ENCODE measurements around the gene CHSY1. TPM values are rescaled to one million over a fixed set of nuclear protein-coding genes. Genes with fewer than 3 reads are reported as not detected.
A peak's percentile ranks its signal among the peaks of the same experiment; 100 is the strongest.

CHSY1 gene
- total and polyA plus RNA-seq, 2 donors (not counting 1 experiment from before 2014, with no cell fraction given), result 4.7 to 20.3 TPM

DNA sequence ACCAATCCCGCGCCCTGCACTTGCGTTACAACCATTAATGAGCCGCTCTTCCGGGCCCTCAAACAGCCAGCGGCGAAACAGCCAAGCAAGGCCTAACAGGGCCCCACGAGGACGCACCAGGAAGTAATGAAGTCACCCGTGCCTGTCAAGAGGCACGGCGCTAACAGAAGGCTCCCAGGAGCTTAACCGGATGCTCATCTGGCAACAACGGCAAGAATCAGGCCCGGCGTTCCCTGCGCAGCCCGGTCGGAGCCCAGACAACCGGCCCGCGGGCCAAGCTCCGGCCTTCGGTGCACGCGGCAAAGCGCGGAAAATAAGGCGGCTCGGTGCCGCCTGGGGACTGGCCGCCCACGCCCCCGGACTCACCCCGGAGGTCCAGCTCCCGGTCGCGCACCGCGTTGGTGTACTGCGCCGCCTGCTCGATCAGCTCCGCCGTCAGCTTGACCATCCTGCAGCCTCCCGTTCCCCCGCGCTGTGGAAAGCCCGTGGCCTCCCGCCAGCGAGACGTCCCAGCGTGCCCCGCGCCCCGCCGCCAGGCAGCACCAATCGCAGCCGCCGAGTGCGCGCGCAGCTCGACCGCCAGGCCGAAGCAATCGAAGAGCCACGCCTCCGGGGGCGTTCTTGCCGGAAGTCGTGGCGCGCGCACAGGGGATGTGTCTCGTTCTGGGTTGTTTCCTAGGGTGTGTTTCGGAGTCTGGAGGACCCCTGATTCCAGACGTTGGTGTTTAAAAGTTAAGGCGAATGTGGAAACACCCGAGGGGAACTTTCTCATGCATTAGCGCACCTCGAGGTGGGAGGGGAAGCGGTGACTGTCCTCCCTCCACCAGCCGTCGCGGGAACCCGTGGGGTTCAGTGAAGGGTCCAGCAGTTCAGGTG lies 43.1 kb upstream of the CHSY1 start, which contains the start of gene SNRPA1:
TSS of gene SNRPA1 (minus strand) at position 518 of the 876 bp plus-strand sequence. CDS start at position 448, 70 bp downstream.
- Histone ChIP-seq H3K9me3 (ENCODE audit: control extremely low read depth in 1 of 3, control insufficient read depth in 2 of 3, insufficient read depth in 1 of 3, low read length in 2 of 3) (peaks cover 0 to 4% (median 0%) of the 10 kb centered on the region in 3 donors), H3K36me3 (replicated peaks in 1 of 2; ENCODE audit: control extremely low read depth in 1 of 2, control insufficient read depth in 1 of 2, extremely low read depth in 1 of 2, insufficient read depth in 2 of 2, low read length in 1 of 2) (peaks cover 9 to 19% of the 10 kb centered on the region in 2 experiments), H3K27ac (ENCODE audit: low read length in 2 of 2) (peak within 1 kb of the TSS; percentile 91 to 93), H3K79me2 (ENCODE audit: control insufficient read depth, insufficient read depth, low read length) (peaks cover 52% of the 10 kb centered on the region), H3K4me1 (ENCODE audit: control insufficient read depth in 2 of 2, insufficient read depth in 2 of 2, low read length in 2 of 2) (peaks cover 29 to 30% of the 10 kb centered on the region in 2 donors), H3K9ac (ENCODE audit: low read length) (peak within 1 kb of the TSS; percentile 90), H3K4me3 (ENCODE audit: control extremely low read depth in 1 of 5, extremely low read depth in 1 of 5, insufficient read depth in 1 of 5, low read depth in 2 of 5, low read length in 4 of 5) (peak within 1 kb of the TSS; percentile 70 to 96 (median 93)), H2AFZ (ENCODE audit: insufficient read depth, low read depth, low read length, poor library complexity, severe bottlenecking) (peak within 1 kb of the TSS; percentile 96), H4K20me1 (ENCODE audit: control insufficient read depth, insufficient read depth, low read length, poor library complexity, severe bottlenecking) (peaks cover 46% of the 10 kb centered on the region), H3K4me2 (replicated peaks; ENCODE audit: low read depth, low read length, poor library complexity, severe bottlenecking) (peak within 1 kb of the TSS; percentile 81), H3K27me3 (replicated peaks in 1 of 4; ENCODE audit: control extremely low read depth in 1 of 4, control insufficient read depth in 3 of 4, insufficient read depth in 4 of 4, low read length in 3 of 4) (no peaks in the 10 kb centered on the region)
- Mint-ChIP-seq H3K4me3 (peak within 1 kb of the TSS; percentile 96), H3K9me3 (ENCODE audit: insufficient read depth) (no peaks in the 10 kb centered on the region), H3K4me1 (peaks cover 45% of the 10 kb centered on the region), H3K27ac (peak within 1 kb of the TSS; percentile 98), H3K27me3 (no peaks in the 10 kb centered on the region)
- under 1% methylated on average over 87 of the region's 87 CpGs for WGBS (ENCODE audit: insufficient coverage)
- ATAC-seq (ENCODE audit: low read depth), result peak; percentile 82
- POLR2A ChIA-PET, result interaction anchor here (1.0 to 1.7 kb wide), 4 partner anchors 10 to 357 kb away, joined by 3 to 14 read pairs (median 3); partner anchors contain the start of genes CHSY1 and TM2D3
- TF ChIP-seq, protein P1, sequence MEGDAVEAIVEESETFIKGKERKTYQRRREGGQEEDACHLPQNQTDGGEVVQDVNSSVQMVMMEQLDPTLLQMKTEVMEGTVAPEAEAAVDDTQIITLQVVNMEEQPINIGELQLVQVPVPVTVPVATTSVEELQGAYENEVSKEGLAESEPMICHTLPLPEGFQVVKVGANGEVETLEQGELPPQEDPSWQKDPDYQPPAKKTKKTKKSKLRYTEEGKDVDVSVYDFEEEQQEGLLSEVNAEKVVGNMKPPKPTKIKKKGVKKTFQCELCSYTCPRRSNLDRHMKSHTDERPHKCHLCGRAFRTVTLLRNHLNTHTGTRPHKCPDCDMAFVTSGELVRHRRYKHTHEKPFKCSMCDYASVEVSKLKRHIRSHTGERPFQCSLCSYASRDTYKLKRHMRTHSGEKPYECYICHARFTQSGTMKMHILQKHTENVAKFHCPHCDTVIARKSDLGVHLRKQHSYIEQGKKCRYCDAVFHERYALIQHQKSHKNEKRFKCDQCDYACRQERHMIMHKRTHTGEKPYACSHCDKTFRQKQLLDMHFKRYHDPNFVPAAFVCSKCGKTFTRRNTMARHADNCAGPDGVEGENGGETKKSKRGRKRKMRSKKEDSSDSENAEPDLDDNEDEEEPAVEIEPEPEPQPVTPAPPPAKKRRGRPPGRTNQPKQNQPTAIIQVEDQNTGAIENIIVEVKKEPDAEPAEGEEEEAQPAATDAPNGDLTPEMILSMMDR (IDR thresholded peaks at IDR 0.05), result no peak
- no peak for TF ChIP-seq EZH2 (IDR thresholded peaks at IDR 0.05; ENCODE audit: borderline replicate concordance, insufficient read depth, low read depth, low read length, poor library complexity, severe bottlenecking)
- CTCF ChIA-PET, result interaction anchor here (0.7 to 13.9 kb wide), 10 partner anchors 9 to 429 kb away, joined by 3 to 159 read pairs (median 7); partner anchors contain the start of genes TARS3 and TM2D3
- intact Hi-C loops (cut with micrococcal nuclease), result loop anchor here (1.0 to 5.0 kb wide), 8 partner anchors 18 to 693 kb away; partner anchors contain the start of genes ASB7, CHSY1, LINS1 and SELENOS
- DNase-seq, result peak; percentile 96
